C1 segment of cervical spinal cord (tissue), 14 donors: ENCODE measurements around the gene ABLIM1.

Source experiments
- DNase-seq, 14 donors: peaks; one replicate each; lab custom pipeline; 2025; lab: John Stamatoyannopoulos, UW

ABLIM1 gene

DNA sequence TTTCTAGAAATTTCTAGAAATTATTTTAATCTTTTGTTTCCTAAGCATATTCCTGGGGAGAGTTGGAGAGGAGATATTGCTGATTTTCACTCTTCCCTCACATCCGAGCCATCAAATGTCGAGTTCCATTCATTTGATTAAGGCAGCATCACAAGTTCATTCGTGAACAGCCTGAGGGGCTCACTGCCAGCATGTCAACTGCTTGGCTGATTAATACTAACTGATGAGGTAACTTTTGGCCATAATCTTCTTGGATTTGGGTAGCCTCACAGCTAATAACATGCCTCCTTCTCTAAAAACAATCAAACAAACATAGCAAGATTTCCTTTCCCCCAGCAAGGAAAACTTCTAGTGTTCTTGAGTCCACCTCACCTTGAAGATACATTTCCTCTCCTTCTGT lies 166.7 kb downstream of the ABLIM1 start:
- peak in 3 of 14 donors; percentile 4 to 80 (median 8) for DNase-seq

DNA sequence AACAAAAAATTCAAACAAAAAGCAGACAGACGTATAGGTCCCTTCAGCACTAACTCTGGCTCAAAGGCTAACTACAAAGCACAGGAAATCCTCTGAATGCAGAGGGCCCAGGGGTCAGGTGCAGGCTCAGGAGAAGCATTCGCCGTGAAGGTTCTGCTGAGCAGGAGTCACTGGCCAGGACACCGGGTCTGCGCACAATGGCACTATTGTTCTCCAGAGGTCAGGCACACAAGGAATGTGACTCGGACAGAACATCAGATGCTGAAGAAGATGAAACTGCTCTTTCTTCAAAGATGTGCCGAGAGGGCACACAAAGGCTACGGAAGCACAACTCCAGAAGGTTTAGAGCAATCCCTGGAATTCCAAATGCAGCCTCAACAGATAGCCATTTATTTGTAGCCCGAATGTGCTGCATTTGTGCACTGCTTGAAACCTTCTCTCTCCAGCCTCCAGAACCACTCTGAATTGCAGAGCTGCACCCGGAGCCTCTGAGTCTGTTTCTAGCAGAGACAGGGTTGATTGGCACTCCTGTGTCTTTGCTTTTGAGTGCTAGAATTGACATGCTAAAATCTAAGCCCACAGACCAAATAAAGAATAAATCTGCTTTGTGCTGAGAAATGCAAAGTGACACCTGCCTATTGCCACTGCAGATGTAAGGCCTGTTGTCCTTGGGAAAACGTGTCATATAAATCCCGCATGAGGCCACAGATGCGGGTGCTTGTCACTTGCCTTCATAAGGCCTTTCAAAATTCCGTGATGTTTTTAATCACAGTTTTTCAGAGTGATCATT lies 168.4 kb downstream of the ABLIM1 start:
- DNase-seq = peak in 1 of 14 donors; percentile 10

DNA sequence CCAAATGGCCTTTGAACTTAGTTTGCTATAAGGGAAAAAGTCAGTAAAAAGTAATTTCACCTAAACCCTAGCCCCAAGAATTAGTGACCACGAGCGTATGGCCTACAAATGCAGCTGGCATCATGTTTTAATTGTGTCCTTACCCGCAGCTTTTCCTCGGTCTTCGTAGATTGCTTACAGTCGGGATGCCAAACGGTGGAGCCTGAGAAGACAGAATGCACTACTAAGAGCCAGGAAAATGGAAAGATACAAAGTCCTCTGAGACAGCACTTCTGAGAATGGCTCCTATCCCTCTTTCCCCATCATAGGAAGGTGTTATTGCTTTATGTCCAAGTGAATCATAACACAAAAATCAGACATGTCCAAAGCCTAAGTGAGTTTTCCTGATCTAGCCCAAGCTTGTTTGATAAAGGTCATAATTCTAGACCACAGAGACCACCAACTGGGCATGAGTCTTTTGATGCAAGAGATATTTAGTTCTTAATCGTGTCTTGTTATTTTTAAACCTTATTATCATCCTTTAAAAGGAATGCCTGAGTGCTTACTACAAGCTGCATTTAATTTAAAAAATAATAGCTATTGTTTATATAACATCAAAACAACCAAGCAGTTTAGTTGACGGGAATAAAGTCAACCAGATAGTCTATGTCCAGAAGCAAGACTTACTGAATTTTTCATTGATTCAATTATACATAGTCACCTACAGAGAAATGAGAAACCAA lies 170.1 kb downstream of the ABLIM1 start:
- DNase-seq = peak in 1 of 14 donors; percentile 56

DNA sequence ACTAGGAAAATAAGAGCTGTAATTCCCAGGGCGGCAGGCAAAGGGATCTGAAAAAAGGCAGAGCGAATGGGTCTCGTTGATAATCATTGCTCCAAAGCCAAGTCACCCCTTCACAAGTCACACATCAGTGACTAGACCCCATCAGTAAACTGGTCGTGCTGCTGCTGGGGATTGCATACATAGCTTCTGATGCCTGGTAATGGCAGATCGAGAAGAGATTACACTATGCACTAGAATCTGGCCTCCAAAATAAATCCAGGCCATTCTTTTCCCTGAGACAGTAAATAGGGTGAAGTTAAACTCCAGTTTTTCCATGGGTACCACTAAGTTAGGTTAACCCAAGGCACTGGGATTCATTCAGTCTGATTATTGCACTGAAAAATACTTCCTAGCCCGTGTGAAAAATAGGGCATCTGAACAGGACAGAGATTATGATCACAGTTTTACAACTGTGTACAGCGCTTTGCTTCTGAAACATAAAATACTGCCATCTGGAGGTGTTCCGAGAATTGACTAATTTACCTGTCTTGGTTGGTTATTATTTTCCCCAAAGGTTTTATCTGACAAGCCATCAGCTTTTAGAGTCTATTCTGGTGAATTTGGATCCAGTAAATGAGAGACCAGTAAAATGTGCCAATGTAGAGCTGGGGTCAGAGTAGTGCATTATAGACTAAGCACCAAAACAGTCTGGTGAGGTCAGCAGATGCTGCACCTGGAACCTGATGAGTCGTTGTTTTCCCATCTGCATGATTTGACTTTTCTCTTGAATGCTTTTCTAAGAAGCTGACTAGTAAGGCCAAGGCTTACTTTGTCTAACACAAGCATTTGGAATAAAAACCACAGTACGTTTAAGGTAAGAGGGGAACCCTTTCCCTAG lies 170.9 kb downstream of the ABLIM1 start:
- DNase-seq = peak in 1 of 14 donors; percentile 52

DNA sequence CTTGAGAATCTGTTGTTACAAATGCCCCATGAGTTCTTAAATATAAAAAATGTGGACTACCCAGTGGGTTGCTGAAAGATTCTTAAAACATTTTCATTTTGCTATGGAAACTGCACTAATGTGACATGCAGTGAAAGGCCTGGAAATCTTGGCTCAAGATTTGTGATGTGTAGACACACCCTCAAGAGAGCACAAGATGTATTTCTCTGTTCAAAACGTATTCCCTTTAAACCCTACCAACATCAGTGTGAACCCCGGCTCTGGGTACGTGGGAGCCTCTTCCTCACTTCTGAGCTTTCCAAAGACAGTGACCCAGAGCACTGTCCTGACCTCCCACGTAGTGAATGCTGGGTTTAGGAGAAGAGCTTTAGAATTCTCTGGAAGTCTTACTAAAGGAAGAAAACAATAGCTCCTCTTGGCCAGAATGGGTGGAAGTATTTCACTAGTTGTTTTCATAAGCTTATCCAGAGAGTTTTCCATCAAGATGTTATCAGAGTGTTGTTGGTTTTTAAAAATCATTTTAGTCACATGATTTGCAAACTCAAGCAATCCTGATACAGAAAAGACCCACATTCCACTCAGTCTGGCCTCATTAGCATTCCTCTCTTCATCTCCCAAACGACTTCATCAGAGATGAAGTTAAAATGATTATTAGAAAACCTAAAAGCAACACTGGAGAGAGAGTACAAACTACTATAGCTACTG lies 172.2 kb downstream of the ABLIM1 start:
- no peak for DNase-seq

DNA sequence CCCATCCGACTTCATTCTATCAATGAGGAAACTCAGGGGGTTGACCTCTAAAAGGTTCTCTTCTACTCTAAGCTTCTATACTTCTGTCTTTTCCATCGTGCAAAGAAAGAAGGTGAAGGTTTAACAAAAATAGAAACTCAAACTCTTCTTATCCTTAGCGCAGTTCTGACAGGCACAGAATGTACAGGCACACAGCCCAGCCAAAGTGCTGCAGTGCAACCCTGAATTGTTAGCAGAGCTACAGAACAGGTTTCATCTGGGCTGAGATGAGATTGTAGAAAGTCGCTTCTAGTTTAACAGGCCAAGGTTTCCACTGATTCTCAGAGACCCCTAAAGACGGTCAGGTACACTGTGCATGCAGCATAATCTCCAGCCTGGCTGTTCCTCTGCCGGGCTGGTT lies 174.5 kb downstream of the ABLIM1 start:
- no peak for DNase-seq

DNA sequence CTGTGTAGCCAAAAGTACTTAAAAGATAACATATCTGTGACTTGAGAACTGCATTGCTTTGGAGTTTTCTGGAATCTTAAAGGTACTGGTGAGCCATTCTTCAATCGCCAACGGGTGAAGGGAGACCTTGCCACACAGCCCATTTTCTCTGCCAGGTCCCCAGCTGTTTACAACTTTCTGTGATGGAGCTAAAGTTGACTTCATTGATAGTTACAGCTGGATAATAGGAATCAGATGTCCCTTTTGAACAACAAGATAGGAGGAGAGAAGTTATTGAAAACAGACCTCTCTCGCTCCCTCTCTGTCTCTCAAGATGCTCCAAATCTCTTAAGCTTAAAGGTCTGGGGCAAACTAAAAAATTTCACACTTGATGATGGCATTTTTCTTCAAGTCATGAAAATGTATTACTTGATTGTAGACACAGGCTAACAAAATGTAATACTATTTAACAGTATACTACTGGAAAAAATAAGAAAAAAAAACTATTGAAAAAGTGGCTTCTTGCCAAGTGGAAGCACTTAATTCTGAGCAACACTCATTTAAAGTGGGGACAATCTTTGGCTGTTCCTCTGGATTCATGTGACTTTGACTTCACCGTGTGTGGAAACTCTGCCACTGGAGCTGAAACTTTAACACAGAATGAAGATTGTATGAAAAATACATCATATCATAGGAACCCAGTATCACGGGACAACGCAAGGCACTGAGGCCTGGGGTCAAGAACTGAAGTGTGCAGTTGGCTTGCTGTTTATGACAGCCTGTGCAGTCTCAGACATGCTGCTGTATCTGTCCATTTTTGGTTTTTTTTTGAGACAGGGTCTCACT lies 175.4 kb downstream of the ABLIM1 start:
- DNase-seq = no peak

DNA sequence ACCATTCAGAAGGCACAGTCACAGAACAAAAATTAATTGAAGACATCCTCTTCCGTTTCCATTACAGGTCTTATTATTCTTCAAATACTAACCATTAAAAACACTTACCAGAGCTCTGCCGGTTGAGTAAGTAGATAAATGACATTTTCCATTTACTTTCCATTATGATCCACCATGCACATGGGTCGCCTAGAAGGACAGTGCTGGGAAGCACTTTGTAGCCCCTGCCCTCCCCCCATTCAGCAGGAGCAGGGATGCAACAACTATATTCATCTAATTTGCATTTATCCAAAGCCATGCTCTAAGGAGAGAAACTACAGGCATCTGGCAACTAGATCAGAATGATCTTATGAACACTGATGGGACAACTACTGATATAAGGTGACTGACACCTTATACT lies 177.0 kb downstream of the ABLIM1 start:
- DNase-seq = no peak

DNA sequence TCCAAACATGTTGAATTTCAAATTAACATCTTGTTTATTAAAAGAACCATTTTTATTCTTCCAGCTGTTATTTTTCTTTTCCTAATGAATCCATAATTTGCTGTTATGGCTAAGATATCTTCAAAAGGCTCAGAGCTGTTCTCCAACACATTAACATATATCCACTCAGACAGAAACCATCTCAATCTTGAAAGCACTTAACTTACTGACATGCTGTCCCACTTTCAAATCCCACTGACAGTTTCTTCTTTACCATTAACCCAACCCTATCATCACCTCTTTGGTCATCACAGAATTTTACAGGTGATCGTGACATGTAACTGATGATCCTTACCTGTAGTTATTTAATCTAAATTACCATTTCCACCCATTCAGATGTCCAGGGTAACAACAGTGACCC lies 178.2 kb downstream of the ABLIM1 start:
- DNase-seq = no peak

DNA sequence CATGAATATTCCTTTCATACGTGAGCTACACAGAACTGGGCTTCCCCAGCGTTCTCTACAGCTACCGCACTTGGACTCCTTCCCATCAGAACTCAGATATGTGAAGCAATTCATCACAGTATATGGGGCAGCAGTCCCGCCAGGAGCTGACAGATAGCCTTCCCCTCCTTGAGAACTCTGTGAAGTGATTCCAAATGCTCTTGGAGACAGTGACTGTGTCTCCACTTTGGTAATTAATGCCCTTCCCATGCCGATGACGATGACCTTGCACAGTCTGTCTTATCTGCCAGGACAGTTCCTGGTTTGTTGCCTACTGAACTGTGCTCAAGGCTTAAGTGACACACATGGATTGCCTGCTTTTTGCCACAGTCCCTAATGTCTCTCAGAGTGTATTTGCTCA lies 178.8 kb downstream of the ABLIM1 start:
- peak in 1 of 14 donors; percentile 62 for DNase-seq

DNA sequence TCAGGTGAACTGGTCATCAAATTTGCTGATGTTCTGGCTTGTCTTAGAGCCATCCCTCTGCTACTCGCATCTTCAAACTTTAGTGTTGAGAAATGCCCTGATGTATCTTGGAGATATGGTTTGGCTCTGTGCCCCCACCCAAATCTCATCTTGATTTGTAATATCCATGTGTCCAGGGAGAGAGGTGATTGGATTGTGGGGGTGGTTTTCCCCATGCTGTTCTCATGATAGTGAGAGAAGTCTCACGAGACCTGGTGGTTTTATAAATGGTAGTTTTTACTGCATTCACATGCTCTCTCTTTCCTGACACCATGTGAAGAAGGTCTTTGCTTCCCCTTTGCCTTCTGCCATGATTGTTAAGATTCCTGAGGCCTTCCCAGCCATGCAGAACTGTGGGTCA lies 179.8 kb downstream of the ABLIM1 start:
- DNase-seq = no peak

DNA sequence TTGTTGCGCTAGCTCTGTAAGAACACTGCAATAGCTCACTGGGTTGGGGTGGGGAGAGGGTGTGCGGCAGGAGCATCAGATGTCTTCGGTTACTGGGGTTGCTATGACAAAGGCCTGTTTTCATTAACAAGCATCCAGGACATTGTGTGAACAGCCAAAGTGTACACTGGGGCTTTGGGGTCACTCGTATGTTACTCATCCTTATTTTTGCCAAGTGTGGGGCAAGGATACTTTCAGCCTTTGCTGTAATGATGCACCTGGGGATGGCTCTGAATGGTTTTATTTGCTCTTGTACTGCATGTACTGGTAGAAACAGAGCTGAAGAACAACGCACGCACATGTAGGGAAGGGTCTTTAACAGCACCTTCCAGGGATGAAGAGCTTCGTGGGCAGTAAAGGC lies 180.8 kb downstream of the ABLIM1 start:
- peak in 2 of 14 donors; percentile 7 to 8 for DNase-seq

DNA sequence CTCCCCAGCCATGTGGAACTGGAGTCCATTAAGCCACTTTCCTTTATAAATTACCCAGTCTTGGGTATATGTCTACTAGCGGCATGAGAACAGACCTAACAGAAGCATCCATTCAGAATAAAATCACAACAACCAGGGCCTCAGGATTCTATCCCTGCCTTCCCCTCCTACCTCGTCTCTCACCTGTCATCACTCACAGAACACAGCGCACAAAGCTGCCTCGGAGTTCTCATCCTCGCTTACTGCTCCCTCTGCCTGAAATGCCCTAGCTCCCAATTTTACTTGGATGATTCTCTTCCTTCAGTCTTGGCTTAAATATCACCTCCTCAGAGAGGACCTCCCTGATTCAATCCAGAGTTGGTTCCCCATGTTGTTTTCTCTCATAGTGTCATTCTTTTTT lies 183.1 kb downstream of the ABLIM1 start:
- DNase-seq = no peak

DNA sequence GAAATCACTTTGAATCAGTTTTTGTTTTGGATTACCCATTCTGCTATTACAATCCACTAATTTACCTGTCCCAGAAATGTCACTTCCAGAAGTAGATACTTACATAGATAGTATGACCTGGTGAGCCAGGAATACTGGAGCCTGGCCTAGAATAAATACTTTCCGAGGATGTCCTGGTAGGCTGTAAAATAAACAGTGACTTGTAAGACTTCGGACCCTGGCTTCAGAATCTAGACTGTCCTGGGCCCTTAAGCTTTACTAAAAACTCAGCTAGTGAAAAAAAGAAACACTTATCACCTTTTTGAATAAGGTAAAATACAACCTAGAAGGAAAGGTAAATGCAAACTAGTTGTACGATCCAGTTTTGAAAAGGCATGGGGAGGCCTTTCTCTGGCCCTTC lies 184.3 kb downstream of the ABLIM1 start:
- DNase-seq = no peak

DNA sequence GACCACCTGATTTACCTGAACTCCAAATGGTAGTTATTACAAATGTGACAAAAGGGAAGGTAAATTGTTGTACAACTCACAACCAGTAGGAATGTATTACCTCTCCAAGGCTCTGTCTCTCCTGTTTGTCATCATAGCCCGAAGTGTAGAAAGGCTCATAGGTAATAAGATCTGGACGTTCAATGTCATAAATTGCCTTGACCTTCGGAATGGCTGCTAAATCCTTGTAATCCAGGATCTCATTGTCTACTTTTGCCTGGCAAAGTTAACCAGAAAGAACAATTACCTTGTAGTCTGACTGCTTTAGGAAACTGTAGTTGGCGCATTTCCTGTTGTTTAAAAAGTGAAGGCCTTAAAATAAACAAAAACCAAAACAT lies 185.2 kb downstream of the ABLIM1 start:
- DNase-seq = no peak

DNA sequence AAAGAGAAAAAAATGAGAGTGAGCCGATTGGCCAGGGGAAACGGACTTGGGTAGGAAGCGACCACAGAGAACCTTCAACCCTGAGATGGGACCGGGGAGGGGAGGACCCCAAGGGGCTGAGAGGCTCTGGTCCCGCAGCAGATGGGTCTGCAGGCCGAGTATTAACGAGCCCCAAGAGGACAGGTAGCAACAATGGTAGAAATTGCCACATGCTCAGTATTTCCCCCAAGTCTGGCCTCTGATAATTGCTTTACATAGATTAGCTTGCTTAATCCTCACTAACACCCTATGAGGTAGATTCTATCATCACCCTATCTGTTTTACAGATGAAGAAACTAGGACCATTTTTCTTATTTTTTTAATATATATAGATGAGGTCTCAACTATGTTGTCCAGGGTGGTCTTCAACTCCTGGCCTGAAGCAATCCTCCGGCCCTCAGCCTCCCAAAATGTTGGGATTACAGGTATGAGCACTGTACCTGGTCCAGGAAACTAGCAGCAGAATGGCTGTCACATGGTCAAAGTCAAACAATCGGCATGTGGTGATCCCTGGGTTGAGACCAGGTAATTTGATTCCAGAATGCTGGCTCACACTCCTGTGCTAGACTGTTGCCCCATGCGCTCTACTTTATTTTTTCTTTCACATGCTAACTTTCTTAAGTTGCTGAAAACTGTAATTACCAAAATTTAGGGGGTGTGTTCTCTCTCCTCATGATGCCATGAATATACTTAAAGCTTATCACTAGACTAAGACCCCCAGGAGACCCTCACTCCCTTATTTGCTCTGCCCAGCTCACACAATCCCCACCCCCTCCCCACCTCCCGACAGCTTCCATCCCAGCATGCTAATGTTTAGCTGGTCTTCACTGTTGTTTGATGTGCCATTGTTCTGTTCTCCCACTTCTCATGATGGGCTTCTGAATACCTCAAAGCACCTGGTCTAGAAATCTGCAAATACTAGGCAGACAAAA lies 185.9 kb downstream of the ABLIM1 start:
- no peak for DNase-seq

DNA sequence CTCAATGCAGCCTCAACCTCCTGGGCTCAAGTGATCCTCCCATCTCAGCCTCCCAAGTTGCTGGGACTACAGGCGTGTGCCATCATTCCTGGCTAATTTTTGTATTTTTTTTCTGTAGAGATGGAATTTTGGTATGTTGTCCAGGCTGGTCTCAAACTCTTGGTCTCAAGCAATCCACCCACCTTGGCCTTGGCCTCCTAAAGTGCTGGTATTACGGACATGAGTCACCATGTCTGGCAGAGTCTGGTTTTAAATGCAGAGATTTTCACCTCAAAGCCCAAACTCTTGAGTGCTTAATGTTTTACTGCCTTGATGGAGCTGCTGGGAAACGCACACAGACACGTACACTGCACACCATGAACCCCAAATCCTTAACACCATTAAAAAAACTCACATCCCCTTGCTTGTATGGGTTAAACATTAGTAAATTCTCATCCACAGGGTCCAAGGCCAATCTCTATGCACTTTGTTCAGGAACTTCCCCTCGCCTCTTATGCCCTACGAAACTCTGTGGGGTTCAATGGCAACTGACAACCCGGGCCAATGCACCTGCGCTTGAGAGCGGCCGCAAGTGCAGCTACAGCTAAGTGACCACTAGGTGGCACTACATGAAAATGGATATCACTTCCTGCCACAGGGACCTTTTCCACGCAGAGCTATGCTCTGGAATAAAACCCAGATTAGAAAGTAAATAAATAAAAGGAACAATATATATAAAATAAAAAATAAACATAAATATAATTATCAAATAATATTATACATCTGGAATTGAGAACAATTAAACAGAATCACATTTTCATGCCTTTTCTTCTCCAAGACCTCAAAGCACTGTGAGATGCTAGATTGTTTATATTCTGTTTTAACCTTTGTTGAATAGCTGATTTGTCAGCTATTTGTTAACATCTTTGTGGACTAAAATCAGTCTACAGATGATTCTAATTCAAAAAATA lies 186.8 kb downstream of the ABLIM1 start:
- DNase-seq = peak in 5 of 14 donors; percentile 18 to 47 (median 23)

DNA sequence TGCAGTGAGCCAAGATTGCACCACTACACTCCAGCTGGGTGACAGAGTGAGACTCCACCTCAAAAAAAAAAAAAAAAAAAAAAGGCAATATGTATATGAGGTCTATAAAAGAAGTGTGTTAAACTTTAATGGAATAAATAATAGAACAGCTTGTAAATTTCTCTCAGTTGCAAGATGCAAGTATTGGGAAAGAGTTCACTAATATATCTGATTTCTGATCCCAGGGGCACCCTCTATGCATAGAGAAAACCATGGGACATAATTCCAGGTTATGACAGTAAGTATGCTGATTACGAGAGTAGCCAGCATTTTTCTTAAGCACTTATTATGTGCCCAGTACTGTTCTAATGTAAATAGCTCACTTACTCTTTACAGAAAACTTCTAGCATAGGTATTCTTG lies 187.7 kb downstream of the ABLIM1 start:
- DNase-seq = no peak
